ENCODE data around the gene FOSL2.
A peak's percentile ranks its signal among the peaks of the same experiment; 100 is the strongest.

The FOSL2 gene

DNA sequence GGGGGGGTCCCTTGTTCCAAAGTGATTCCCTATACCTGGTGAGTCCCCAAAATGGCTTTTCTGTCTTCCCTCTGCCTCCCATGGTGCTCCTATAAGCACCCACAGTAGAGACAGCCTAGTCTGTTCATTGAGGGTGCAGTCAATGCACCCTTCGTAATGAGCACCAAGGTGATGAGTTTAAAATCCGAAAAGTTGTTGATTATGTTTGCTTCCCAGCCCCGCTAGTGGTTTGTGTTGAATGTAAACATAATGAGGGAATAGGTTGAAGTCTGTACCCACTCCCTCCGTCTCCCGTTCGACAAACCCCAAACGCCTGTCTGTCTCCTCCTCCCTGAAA, 2.3 kb downstream of the FOSL2 start:
- no peak for DNase-seq (ENCODE audit: low read depth in 2 of 2)

GRCh38 chr2:28395334-28396061, 2.8 kb downstream of the FOSL2 start:
- no peak for DNase-seq (ENCODE audit: low read depth in 2 of 2)

- DNase-seq (ENCODE audit: low read depth in 2 of 2) = no peak
These were observed 4.4 kb downstream of the FOSL2 start for GRCh38 chr2:28397043-28397381.

- DNase-seq (ENCODE audit: low read depth in 2 of 2) = no peak
These were observed 5.6 kb downstream of the FOSL2 start for GRCh38 chr2:28398101-28398834.

GRCh38 chr2:28399289-28399688, 6.6 kb downstream of the FOSL2 start:
- no peak for DNase-seq (ENCODE audit: low read depth in 2 of 2)

DNA sequence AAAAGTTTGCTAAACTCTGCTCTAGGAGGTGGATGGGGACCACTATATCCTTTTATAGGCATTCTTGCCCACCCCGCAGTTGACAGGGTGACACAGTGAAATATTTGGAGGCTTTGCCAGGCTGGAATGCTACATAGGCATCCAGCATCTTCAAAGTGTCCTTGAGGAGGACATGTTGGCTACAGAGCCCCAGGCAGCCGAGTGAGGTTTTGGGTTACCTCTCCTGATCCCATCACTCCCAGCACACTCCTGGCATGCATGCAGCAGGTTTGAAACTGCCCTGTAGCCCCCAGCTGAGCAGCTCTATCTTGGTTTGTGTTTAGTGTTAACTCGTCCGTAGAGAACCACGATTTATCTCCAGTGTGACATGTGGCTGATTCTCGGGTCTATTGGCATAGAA, 7.3 kb downstream of the FOSL2 start:
- DNase-seq (ENCODE audit: low read depth in 2 of 2) = no peak

GRCh38 chr2:28400419-28400818, 7.8 kb downstream of the FOSL2 start:
- DNase-seq (ENCODE audit: low read depth in 2 of 2) = no peak

- DNase-seq (ENCODE audit: low read depth in 2 of 2) = no peak
These were observed 8.3 kb downstream of the FOSL2 start for GRCh38 chr2:28400921-28401320.

GRCh38 chr2:28401411-28401810, 8.8 kb downstream of the FOSL2 start:
- DNase-seq (ENCODE audit: low read depth in 2 of 2) = no peak

DNA sequence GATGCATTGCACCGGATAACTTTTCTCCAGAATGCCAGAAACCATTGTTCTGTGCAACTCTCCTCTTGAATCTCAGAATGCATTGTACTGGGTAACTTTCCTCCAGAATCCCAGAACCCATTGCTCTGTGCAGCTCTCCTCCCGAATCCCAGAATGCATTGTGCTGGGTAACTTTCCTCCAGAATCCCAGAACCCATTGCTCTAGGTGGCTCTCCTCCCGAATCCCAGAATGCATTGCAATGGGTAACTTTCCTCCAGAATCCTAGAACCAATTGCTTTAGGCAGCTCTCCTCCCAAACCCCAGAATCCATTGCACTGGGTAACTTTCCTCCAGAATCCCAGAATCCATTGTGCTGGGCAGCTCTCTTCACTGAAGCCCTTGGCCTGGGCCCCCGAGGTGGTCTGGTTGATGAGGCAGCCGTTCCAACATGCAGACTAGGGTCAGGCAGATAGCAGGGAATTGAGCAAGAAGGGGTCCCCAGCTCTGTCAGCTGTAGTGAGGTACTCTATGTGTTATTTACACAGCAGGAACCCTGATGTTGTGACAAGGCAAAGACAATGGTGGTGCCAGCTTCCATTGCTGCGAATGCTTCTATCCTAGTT, 9.4 kb downstream of the FOSL2 start:
- no peak for DNase-seq (ENCODE audit: low read depth in 2 of 2)

DNA sequence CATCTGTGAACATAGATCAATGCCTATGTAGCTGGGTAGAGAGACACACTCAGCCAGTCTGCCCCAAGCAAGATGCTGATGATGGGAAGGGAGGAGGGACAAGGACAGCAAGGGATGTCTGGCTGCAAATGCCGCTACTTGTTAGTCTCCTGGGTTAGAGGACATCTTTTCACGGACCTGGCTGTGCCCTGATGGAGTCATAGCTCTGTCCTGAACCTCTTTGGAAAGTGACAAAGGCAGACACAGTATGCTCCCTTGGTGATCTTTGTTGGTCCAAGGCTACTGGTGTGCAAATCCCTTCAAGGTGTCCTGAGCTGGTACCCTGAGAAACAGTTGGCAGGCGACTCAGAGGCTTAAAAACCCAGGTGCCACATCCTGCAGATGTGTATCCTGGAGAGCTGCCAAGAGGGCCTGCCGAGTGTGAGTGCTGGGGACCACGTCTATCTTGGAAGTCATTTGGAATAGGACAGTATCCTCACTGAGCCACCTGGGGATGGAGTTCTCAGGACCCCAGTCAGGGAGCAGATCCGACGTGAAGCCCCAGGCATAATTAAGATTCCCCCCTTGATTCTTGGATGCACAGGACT, 10.8 kb downstream of the FOSL2 start:
- DNase-seq (ENCODE audit: low read depth in 2 of 2) = no peak

- DNase-seq (ENCODE audit: low read depth in 2 of 2) = no peak
These were observed 11.4 kb downstream of the FOSL2 start for GRCh38 chr2:28404086-28404485.

- no peak for DNase-seq (ENCODE audit: low read depth in 2 of 2)
These were observed 12.9 kb downstream of the FOSL2 start for GRCh38 chr2:28405537-28405936.

DNA sequence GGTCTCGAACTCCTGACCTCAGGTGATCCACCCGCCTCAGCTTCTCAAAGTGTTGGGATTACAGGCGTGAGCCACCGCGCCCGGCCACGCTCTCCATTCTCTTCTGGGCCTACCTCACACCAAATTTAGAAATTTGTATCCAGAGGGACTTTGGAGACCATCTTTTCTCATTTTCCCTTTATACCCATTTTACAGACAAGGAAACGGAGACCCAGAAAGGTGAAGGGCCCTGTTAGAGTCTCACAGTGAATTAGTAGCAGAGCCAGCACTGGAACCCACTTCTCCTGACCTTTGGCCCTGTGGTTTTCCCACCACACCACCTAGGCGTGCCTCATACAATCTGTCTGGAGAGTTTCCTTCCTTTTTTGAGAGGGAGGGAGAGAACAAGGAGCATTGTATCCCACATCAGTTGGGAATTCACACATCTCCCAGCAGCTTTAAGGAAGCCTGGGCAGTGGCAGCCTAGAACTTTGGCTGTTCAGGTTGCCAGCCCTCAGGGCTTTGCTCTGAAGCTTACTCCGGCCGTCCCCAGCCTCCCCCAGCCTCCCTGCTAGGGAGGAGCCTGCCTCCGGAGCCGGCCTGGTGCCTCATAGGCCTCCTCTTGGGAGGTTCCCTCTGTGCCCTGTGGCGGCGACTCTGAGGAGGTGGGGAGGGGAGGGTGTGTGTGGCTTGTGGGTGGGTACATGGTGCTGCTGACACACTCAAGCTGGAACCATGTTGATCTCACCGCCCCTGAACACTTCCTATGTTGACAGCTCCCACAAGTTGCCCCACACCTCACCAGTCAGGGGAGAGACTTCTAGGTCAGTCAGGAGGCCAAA, 13.8 kb downstream of the FOSL2 start:
- peak; percentile 59 to 61 for DNase-seq (ENCODE audit: low read depth in 2 of 2)

DNA sequence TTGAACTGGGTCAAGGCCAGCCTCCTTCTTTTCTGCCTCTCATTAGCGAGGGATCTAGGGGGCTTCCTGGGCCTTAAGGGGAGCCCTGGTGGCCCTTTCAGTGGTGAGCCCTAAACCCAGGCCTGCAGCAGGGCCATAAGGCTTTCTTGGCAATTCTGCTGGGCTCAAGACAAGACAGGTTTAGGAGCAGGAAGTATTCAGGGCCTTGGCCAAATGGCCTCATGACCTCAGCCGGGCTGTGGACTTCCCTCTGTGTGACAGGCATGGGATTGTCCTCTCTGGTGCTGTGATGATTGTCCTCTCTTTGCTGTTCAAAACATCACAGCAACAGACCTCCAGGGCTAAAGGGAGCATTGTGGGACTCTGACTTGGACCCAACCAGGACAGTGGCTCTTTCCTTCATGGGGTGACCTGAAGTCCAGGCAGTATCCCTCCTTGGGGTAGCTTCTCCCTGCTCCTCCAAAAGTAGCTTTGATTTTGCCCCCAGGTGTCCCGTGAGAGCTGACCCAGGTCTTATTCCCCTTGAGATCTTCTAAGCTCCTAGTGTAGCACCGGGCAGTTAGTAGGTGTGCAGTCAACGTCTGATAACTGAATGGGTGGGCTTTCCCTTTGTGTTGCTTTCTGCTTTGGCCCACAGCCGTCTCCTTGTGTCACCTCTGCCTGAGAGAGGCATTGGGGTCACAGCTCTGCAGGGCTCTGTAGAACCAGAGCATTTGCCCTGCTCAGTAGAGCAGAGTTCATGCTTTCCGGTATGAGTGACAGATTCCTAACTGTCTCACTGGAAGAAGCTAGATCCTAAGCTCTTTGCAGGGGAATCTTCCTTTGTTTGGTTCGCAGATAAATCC, 14.7 kb downstream of the FOSL2 start:
- DNase-seq (ENCODE audit: low read depth in 2 of 2) = no peak

- DNase-seq (ENCODE audit: low read depth in 2 of 2) = no peak
These were observed 15.5 kb downstream of the FOSL2 start for GRCh38 chr2:28407976-28408690.

GRCh38 chr2:28408764-28409599, 16.3 kb downstream of the FOSL2 start:
- peak; percentile 64 to 66 for DNase-seq (ENCODE audit: low read depth in 2 of 2)

DNA sequence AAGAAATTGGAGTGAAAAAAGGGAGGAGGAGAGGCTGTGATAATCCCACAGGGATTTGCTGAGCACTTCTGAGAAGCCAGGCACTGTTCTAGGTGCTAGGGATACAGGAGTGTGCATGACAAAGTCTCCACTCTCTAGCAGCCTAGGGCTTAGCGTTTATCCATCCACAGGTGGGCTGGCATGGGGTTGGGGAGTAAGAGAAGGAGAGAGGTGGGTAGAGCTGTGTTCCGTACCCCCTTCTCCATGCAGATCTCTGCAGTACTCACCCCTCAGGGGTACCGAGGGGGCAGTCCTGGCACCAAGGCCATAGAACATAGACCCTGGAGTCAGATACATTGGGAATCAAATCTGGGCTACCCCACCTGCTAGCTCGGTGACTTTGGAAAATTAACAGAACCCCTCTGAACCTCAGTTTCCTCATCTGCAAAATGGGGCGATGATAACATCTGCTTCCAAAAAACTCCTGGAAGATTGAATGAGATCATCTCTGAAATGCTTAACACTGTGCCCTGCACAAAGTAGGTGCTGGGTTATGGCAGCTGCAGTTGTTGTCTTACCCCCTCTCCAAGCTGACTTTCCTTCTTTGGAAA, 18.6 kb downstream of the FOSL2 start:
- DNase-seq (ENCODE audit: low read depth in 2 of 2) = no peak

- DNase-seq (ENCODE audit: low read depth in 2 of 2) = no peak
These were observed 19.4 kb downstream of the FOSL2 start for GRCh38 chr2:28411956-28412609.
